ENCODE results near the gene FOXI1. TPM values are rescaled to one million over a fixed set of nuclear protein-coding genes. Genes with fewer than 3 reads are reported as not detected.

Gene FOXI1
- total RNA-seq, 1 donor: not detected

GRCh38 chr5:170107674-170108073 is 2.0 kb downstream of the FOXI1 start:
- Histone ChIP-seq H2AFZ (ENCODE audit: low read length) (no peak overlapping the region), H3K4me1 (ENCODE audit: insufficient read depth, low read length) (no peaks in the 10 kb centered on the region), H4K20me1 (ENCODE audit: insufficient read depth, low read length) (no peaks in the 10 kb centered on the region), H3K36me3 (ENCODE audit: insufficient read depth, low read length) (no peaks in the 10 kb centered on the region), H3K9me3 (ENCODE audit: low read depth, low read length) (no peaks in the 10 kb centered on the region), H3K79me2 (ENCODE audit: insufficient read depth, low read length) (no peaks in the 10 kb centered on the region), H3K27me3 (ENCODE audit: insufficient read depth, low read length) (no peaks in the 10 kb centered on the region), H3K27ac (ENCODE audit: low read depth, low read length) (no peak overlapping the region), H3K4me3 (ENCODE audit: insufficient read depth, low read length) (no peak overlapping the region), H3K4me2 (ENCODE audit: insufficient read depth, low read length) (no peak overlapping the region)
- DNase-seq (ENCODE audit: insufficient read length, low spot score, missing footprints): no peak
- no peak for TF ChIP-seq CTCF (IDR thresholded peaks at IDR 0.05; ENCODE audit: extremely low read depth, low read depth, low read length)

- Histone ChIP-seq H3K4me3 (ENCODE audit: insufficient read depth, low read length) (no peak overlapping the region), H3K4me1 (ENCODE audit: insufficient read depth, low read length) (no peaks in the 10 kb centered on the region), H3K79me2 (ENCODE audit: insufficient read depth, low read length) (no peaks in the 10 kb centered on the region), H3K27me3 (ENCODE audit: insufficient read depth, low read length) (no peaks in the 10 kb centered on the region), H4K20me1 (ENCODE audit: insufficient read depth, low read length) (no peaks in the 10 kb centered on the region), H3K4me2 (ENCODE audit: insufficient read depth, low read length) (no peak overlapping the region), H3K9me3 (ENCODE audit: low read depth, low read length) (no peaks in the 10 kb centered on the region), H3K27ac (ENCODE audit: low read depth, low read length) (no peak overlapping the region), H2AFZ (ENCODE audit: low read length) (no peak overlapping the region), H3K36me3 (ENCODE audit: insufficient read depth, low read length) (no peaks in the 10 kb centered on the region)
- no peak for TF ChIP-seq CTCF (IDR thresholded peaks at IDR 0.05; ENCODE audit: extremely low read depth, low read depth, low read length)
- DNase-seq (ENCODE audit: insufficient read length, low spot score, missing footprints): no peak
These were observed 2.6 kb downstream of the FOXI1 start for GRCh38 chr5:170108266-170108785.

GRCh38 chr5:170109059-170110031 is 3.6 kb downstream of the FOXI1 start:
- no peak for TF ChIP-seq CTCF (IDR thresholded peaks at IDR 0.05; ENCODE audit: extremely low read depth, low read depth, low read length)
- no peak overlapping the region for H2AFZ ChIP-seq (ENCODE audit: low read length)
- H4K20me1 ChIP-seq (ENCODE audit: insufficient read depth, low read length): no peaks in the 10 kb centered on the region
- H3K9me3 ChIP-seq (ENCODE audit: low read depth, low read length): no peaks in the 10 kb centered on the region
- no peaks in the 10 kb centered on the region for H3K27me3 ChIP-seq (ENCODE audit: insufficient read depth, low read length)
- no peak overlapping the region for H3K4me2 ChIP-seq (ENCODE audit: insufficient read depth, low read length)
- no peaks in the 10 kb centered on the region for H3K36me3 ChIP-seq (ENCODE audit: insufficient read depth, low read length)
- no peak overlapping the region for H3K27ac ChIP-seq (ENCODE audit: low read depth, low read length)
- no peak overlapping the region for H3K4me3 ChIP-seq (ENCODE audit: insufficient read depth, low read length)
- H3K4me1 ChIP-seq (ENCODE audit: insufficient read depth, low read length): no peaks in the 10 kb centered on the region
- H3K79me2 ChIP-seq (ENCODE audit: insufficient read depth, low read length): no peaks in the 10 kb centered on the region
- DNase-seq (ENCODE audit: insufficient read length, low spot score, missing footprints): no peak

GRCh38 chr5:170110403-170111087 is 4.8 kb downstream of the FOXI1 start:
- H3K79me2 ChIP-seq (ENCODE audit: insufficient read depth, low read length): no peaks in the 10 kb centered on the region
- H3K4me3 ChIP-seq (ENCODE audit: insufficient read depth, low read length): no peak overlapping the region
- no peak overlapping the region for H3K4me2 ChIP-seq (ENCODE audit: insufficient read depth, low read length)
- DNase-seq (ENCODE audit: insufficient read length, low spot score, missing footprints): no peak
- H4K20me1 ChIP-seq (ENCODE audit: insufficient read depth, low read length): no peaks in the 10 kb centered on the region
- H3K27ac ChIP-seq (ENCODE audit: low read depth, low read length): no peak overlapping the region
- no peaks in the 10 kb centered on the region for H3K36me3 ChIP-seq (ENCODE audit: insufficient read depth, low read length)
- TF ChIP-seq CTCF (IDR thresholded peaks at IDR 0.05; ENCODE audit: extremely low read depth, low read depth, low read length): no peak
- H3K9me3 ChIP-seq (ENCODE audit: low read depth, low read length): no peaks in the 10 kb centered on the region
- H3K4me1 ChIP-seq (ENCODE audit: insufficient read depth, low read length): no peaks in the 10 kb centered on the region
- H2AFZ ChIP-seq (ENCODE audit: low read length): no peak overlapping the region
- H3K27me3 ChIP-seq (ENCODE audit: insufficient read depth, low read length): no peaks in the 10 kb centered on the region

All from osteoblast (primary cell).